Spleen (tissue), 7 donors: Measurements from ENCODE around the gene ALG8.

ENCODE experiments used
- CTCF ChIP-seq, 11 experiments: fragments of 200-600 bp in 7 of 11; fragments of 450-650 bp in 4 of 11; sonication (generic) in 4 of 11; IDR thresholded peaks in 8 of 11; conservative IDR thresholded peaks in 3 of 11; 1 replicate in 7 of 11; 2 replicates in 4 of 11; pipeline versions ENCODE4 v1.4.0 to v1.8.0; 2016 to 2021; ENCODE audit warnings: antibody characterized with exemption in 11 of 11, inconsistent platforms in 4 of 11, mild to moderate bottlenecking in 1 of 11
- POLR2A ChIP-seq, 3 donors: fragments of 450-650 bp; IDR thresholded peaks; one replicate each; pipeline ENCODE4 v1.5.1; 2017; ENCODE audit warnings: antibody characterized with exemption in 3 of 3, mild to moderate bottlenecking in 1 of 3
- POLR2AphosphoS5 ChIP-seq, 3 donors: sonication (generic); formaldehyde crosslinking; IDR thresholded peaks; one replicate each; pipeline ENCODE4 v1.5.1; 2017; ENCODE audit warnings: antibody characterized with exemption in 3 of 3
- donor health status: DM: no; HTN: no; CAD: no; lungs with moderate emphysema.
- donor health status: DM: no; HTN: no; CAD: no.
- donor health status: DM: no; HTN: no; CAD: no.

GRCh38 chr11:78150754-78151153 is 11.3 kb upstream of the ALG8 start:
- no peak for TF ChIP-seq CTCF (IDR thresholded peaks at IDR 0.05 in 8 of 11, conservative IDR thresholded peaks at IDR 0.05 in 3 of 11)
- TF ChIP-seq POLR2AphosphoS5 (IDR thresholded peaks at IDR 0.05), result no peak
- TF ChIP-seq POLR2A (IDR thresholded peaks at IDR 0.05), result no peak
